Effector memory CD4-positive, alpha-beta T cell (primary cell): Measurements from ENCODE around the gene CST7.
"Not testable (repeated sequence)": the region's sequence is repeated elsewhere in the genome, so short reads cannot be mapped to it uniquely, and the experiment has no call there.

Source experiments
- DNase-seq, 3 donors: peaks; one replicate each; pipeline ENCODE4 v3.0.0-alpha.2; 2020
- H3K27ac ChIP-seq: 2 replicates; pipeline ENCODE4 v1.7.0; 2013; ENCODE audit warnings: mild to moderate bottlenecking, low read length, moderate library complexity; ENCODE audit not compliant: insufficient read depth, poor library complexity, severe bottlenecking
- H3K27me3 ChIP-seq: replicated peaks from 2 replicates; pipeline ENCODE4 v1.7.0; 2013; ENCODE audit warnings: mild to moderate bottlenecking, low read length; ENCODE audit not compliant: insufficient read depth, control insufficient read depth, poor library complexity, severe bottlenecking
- H3K36me3 ChIP-seq: 2 replicates; pipeline ENCODE4 v1.7.0; 2013; ENCODE audit warnings: mild to moderate bottlenecking, low read length, moderate library complexity; ENCODE audit not compliant: control insufficient read depth, insufficient read depth
- H3K4me1 ChIP-seq: 2 replicates; pipeline ENCODE4 v1.7.0; 2013; ENCODE audit warnings: low read length, mild to moderate bottlenecking; ENCODE audit not compliant: control insufficient read depth, insufficient read depth, poor library complexity, severe bottlenecking
- H3K4me3 ChIP-seq: 2 replicates; pipeline ENCODE4 v1.7.0; 2013; ENCODE audit warnings: low read length, low read depth, mild to moderate bottlenecking; ENCODE audit not compliant: insufficient read depth, poor library complexity, severe bottlenecking
- H3K9me3 ChIP-seq: 2 replicates; pipeline ENCODE4 v1.7.0; 2013; ENCODE audit warnings: mild to moderate bottlenecking, low read length, moderate library complexity; ENCODE audit not compliant: control insufficient read depth

CST7 gene

DNA sequence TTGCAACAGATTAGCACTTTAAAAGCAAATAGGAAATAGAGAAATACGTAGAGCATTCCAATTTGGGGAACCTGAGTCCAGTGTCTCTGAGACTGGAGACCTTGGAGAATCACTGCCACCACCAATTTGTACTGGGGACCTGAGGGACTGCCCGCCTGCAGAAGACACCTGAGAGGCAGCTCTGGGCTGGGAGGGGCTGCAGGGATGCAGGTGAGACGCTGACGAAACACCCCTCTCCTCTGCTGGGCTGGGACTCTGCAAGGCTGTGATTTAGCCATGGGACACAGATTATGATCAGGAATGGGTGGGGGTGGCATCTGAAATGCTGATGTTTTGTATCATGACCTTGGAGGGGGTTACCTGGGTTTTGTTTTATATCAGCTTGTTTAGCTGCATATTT is 50.5 kb downstream of the CST7 start:
- Histone ChIP-seq H3K27me3 (no peaks in the 10 kb centered on the region), H3K9me3 (no peaks in the 10 kb centered on the region), H3K4me3 (no peak overlapping the region), H3K27ac (no peak overlapping the region), H3K4me1 (no peaks in the 10 kb centered on the region), H3K36me3 (no peaks in the 10 kb centered on the region)
- no peak for DNase-seq

DNA sequence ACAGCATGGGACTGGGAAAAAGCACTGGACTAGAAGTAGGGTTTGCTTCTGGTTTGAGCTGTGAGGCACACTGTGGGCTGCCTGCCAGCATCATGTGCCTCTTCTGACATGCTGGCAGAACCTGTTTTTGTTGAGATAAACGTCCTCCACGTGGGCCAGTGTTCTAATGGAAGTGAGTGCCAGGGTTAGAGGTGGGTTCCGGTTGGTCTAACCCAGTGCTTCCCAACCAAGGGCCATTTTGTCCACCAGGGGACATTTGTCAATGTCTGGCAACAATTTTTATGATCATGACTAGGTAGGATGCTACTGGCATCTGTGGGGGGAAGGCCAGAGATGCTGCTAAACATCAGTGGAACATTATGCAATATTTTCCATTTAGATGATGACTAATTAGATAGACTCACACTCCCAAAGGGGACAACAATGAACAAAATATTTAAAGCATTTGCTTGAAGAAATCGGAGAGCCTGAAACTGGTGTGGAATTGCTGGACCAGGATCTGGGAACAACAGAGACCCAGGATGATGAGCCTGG is 51.3 kb downstream of the CST7 start:
- no peak for DNase-seq
- no peaks in the 10 kb centered on the region for H3K27me3 ChIP-seq
- no peak overlapping the region for H3K27ac ChIP-seq

DNA sequence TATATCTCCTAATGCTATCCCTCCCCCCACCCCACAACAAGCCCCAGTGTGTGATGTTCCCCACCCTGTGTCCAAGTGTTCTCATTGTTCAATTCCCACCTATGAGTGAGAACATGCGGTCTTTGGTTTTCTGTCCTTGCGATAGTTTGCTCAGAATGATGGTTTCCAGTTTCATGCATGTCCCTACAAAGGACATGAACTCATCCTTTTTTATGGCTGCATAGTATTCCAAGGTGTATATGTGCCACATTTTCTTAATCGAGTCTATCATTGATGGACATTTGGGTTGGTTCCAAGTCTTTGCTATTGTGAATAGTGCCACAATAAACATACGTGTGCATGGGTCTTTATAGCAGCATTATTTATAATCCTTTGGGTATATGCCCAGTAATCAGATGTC is 52.3 kb downstream of the CST7 start:
- DNase-seq, H3K4me3 ChIP-seq, H3K27me3 ChIP-seq, H3K4me1 ChIP-seq, H3K27ac ChIP-seq, H3K9me3 ChIP-seq: not testable (repeated sequence)
- peaks cover 13% of the 10 kb centered on the region for H3K36me3 ChIP-seq

More for the DNA sequence above, 51.3 kb downstream of the CST7 start:
- Histone ChIP-seq H3K9me3 (no peaks in the 10 kb centered on the region), H3K4me3 (no peak overlapping the region), H3K4me1 (no peaks in the 10 kb centered on the region), H3K36me3 (peaks cover 4% of the 10 kb centered on the region)

DNA sequence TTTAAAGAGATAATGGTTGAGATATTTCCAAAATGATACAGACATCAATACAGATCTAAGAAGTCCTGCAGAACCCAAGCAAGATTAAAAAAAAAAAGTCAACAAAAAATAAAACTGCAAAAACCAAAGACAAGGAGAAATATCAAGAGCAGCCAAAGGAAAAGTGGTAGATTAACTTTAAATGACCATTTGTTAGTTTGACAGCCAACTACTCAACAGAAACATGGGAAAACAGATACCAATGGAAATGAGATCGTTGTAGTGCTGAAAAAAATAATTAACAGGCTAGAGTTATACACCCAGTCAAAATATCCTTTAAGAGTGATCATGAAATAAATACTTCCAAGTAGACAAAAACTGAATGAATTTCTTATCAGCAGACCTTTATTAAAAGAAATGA is 53.9 kb downstream of the CST7 start:
- Histone ChIP-seq H3K9me3 (no peaks in the 10 kb centered on the region), H3K4me1 (no peaks in the 10 kb centered on the region), H3K27ac (no peak overlapping the region), H3K27me3 (no peaks in the 10 kb centered on the region), H3K4me3 (no peak overlapping the region), H3K36me3 (peaks cover 29% of the 10 kb centered on the region)
- DNase-seq: no peak

DNA sequence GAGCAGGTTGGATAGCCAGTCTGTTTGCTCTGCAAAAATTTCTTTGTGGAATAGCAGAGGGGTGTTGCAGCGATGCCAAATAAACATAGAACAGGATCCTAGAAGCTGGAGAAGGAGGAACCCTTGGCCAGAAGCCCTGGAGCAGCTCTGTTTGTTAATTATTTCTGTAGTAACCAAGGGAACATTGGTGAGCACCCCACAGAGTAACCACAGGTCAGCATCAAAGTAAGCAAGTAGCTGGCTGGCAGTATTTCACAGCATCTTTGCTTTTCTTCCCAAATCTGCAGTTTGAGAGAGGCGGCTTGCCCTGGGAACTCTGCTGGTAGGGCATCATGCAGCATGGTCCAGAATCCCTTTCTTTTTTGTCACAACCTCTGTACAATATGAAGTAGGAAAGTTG is 56.2 kb downstream of the CST7 start:
- Histone ChIP-seq H3K4me3 (no peak overlapping the region), H3K27me3 (no peaks in the 10 kb centered on the region), H3K36me3 (peaks cover 43% of the 10 kb centered on the region), H3K4me1 (no peaks in the 10 kb centered on the region), H3K27ac (no peak overlapping the region), H3K9me3 (no peaks in the 10 kb centered on the region)
- DNase-seq: no peak

DNA sequence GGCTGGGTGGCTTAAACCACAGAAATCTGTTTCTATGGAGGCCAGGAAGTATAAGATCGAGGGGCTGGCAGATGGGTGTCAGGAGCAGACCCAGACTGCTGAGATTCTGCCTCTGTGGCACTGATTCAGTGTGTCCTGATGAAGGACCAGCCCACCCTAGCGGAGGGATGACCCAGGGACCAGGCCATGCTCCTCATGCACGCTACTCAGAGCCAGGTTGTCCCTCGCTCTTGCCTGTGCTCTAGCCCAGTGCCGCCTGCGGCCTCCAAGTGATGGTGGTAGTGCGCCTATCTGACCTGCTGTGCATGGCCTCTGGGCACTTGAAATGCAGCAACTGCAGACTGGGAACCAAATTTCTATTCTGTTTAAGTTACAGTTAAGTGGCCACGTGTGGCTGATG is 56.6 kb downstream of the CST7 start:
- Histone ChIP-seq H3K9me3 (no peaks in the 10 kb centered on the region), H3K4me3 (no peak overlapping the region), H3K27me3 (no peaks in the 10 kb centered on the region), H3K36me3 (peaks cover 48% of the 10 kb centered on the region), H3K4me1 (no peaks in the 10 kb centered on the region), H3K27ac (no peak overlapping the region)
- DNase-seq: no peak

DNA sequence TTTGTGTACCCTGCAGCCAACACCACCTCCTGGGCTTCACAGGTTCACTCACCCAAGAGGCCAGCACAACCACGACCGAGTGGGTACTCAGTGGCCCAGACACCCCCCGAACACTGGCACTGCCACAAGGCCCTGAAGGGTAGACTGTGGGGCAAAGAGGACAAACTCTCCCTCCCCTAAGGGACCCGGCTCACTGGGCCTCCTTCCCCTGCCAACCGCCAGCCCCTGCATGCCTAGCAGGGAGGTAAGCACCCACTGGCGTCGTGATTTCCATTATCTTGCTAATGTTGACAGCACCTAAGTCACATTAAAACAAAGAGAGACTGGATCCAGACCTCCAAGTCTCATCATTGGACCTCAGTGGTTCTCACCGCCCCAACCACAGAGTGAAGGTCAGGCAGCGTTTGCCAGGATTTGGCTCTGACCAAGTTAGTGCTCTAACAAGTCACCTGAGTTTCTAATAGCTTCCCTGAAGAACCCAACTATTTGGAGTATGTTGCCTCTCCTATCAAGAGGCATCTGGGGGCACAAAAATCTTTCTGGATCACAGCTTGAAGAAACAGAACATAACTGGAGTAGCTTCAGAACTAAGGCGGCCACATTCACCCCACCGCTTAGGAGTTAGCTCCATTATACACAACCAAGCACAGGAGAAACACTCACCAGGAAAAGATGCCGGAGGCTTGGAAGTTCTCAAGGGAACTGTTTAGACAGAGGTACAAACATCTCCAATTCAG is 57.5 kb downstream of the CST7 start:
- no peaks in the 10 kb centered on the region for H3K9me3 ChIP-seq
- no peak for DNase-seq
- no peaks in the 10 kb centered on the region for H3K27me3 ChIP-seq
- H3K4me1 ChIP-seq: no peaks in the 10 kb centered on the region
- H3K27ac ChIP-seq: no peak overlapping the region
- H3K36me3 ChIP-seq: peaks cover 56% of the 10 kb centered on the region
- no peak overlapping the region for H3K4me3 ChIP-seq

DNA sequence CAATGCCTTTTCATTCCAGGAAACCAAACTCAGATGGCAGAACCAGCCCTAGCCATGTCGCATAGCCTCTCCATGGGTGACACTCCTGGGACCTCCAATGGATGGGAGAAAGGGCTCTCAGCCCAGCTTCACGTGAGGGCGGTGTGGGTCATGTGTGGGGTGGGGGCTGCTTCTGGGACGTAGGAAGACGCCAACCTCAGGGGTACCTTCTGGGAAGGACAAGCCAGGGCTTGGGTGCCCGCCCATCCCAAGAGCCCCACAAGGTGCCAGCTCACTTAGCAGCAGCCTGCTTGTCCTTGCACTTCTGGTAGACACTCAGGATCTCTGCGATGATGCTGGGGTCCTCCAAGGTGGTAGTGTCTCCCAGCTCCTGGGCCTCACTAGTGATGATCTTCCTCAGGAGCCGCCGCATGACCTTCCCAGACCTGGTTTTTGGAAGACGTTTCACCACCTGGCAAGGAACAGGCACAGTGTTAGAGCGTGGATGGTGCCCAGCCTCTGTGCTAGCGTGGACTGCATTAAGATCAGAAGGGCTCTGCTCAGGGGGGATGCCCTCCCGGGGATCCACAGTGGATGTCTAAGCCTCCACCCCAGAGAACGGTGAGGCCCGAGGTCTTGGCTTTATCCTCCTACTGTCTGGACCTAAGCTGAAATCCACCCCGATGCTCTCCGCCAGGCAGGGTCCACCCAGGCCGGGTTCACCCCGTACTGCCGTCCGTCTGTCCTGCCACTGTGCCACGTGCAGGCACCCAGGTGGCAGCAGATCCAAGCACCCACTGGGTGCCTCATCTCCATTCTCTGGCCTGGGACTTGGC is 58.6 kb downstream of the CST7 start:
- no peaks in the 10 kb centered on the region for H3K4me1 ChIP-seq
- DNase-seq: no peak
- H3K27me3 ChIP-seq: no peaks in the 10 kb centered on the region
- no peak overlapping the region for H3K4me3 ChIP-seq
- no peak overlapping the region for H3K27ac ChIP-seq
- peaks cover 67% of the 10 kb centered on the region for H3K36me3 ChIP-seq
- H3K9me3 ChIP-seq: no peaks in the 10 kb centered on the region

DNA sequence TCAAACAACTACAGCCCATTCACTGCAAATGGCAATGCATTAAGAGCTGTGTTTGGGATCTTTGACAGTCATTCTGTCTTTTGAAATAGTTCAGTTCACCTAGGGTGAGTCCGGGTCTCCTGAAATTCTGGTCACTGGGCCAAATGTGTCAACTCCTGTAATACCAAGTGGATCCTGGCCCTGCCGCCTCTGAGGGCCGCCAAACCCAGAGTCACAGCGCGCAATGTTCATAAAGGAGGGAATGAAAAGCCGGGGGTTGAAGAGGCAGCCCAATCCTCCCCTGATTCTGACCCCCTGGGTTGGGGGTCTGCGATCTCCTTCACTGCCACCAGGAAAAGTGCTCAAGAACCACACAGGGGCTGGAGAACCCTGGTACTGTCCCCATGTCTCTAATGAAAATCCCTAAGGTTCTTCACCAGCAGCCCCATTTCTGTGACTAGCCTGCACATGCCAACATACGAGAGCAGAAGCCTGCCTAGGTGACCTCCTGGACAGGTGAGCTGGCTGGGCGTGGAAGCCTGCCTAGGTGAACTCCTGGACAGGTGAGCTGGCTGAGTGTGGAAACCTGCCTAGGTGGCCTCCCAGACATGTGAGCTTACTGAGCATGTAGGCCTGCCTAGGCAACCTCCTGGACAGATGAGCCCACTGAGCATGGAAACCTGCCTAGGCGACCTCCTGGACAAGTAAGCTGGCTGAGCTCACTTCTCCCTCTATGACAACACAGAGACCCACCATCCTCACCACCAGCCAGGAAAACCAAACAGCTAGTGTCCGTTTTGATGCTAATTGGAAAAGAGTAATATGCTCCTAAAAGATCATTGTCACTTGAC is 59.5 kb downstream of the CST7 start:
- peaks cover 76% of the 10 kb centered on the region for H3K36me3 ChIP-seq
- no peak for DNase-seq

More for the DNA sequence above, 59.5 kb downstream of the CST7 start:
- no peak overlapping the region for H3K27ac ChIP-seq
- H3K4me3 ChIP-seq: no peak overlapping the region
- no peaks in the 10 kb centered on the region for H3K9me3 ChIP-seq
- H3K4me1 ChIP-seq: no peaks in the 10 kb centered on the region
- no peaks in the 10 kb centered on the region for H3K27me3 ChIP-seq
